Mammary epithelial cell (primary cell): ENCODE data around the gene HOXA11.

Source experiments
- EZH2 ChIP-seq: IDR thresholded peaks from 2 replicates; pipeline ENCODE4 v1.6.1; 2012; ENCODE audit warnings: low read length, inconsistent platforms, borderline replicate concordance
- TF ChIP-seq, protein P1 (sequence below), 2 donors: IDR thresholded peaks in 1 of 2; conservative IDR thresholded peaks in 1 of 2; 2 replicates each; pipeline ENCODE4 v1.5.1; 2011 to 2012; ENCODE audit warnings: inconsistent platforms in 2 of 2, low read length in 2 of 2, mild to moderate bottlenecking in 2 of 2, control low read depth in 1 of 2, low read depth in 1 of 2; ENCODE audit not compliant: insufficient read depth in 1 of 2; ENCODE audit errors: extremely low read depth in 1 of 2

DNA sequence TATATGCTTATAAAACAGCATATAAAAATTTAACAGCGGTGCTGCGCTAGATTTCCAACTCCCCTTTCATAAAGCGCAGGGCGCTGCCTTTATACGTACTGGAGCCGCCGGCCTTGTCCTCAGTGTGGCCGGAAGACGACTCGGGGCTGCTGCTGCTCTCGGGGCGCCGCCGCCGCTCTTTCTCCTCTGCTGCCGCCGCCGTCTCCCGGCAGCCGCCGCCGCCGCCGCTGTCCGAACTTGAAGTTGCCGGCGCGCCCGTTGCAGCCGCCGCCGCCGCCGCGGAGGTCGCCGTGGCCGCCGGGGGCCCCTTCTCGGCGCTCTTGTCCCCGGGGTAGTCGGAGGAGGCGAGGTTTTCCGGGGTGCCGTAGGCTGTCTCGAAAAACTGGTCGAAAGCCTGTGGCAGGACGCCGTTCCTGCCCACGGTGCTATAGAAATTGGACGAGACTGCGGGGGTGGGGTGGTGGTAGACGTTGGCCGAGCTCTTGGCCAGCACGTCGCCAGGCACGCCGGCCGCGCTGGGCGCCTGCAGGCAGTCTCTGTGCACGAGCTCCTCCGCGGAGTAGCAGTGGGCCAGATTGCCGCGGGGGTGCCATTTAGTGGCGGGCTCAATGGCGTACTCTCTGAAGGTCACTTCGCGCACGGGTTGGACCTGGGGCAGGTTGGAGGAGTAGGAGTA lies 557 bp downstream of the HOXA11 start:
- TF ChIP-seq EZH2: peak; percentile 68
- TF ChIP-seq, protein P1, sequence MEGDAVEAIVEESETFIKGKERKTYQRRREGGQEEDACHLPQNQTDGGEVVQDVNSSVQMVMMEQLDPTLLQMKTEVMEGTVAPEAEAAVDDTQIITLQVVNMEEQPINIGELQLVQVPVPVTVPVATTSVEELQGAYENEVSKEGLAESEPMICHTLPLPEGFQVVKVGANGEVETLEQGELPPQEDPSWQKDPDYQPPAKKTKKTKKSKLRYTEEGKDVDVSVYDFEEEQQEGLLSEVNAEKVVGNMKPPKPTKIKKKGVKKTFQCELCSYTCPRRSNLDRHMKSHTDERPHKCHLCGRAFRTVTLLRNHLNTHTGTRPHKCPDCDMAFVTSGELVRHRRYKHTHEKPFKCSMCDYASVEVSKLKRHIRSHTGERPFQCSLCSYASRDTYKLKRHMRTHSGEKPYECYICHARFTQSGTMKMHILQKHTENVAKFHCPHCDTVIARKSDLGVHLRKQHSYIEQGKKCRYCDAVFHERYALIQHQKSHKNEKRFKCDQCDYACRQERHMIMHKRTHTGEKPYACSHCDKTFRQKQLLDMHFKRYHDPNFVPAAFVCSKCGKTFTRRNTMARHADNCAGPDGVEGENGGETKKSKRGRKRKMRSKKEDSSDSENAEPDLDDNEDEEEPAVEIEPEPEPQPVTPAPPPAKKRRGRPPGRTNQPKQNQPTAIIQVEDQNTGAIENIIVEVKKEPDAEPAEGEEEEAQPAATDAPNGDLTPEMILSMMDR (conservative IDR thresholded peaks at IDR 0.05 in 1 of 2, IDR thresholded peaks at IDR 0.05 in 1 of 2; ENCODE audit: extremely low read depth in 1 of 2, insufficient read depth in 1 of 2, low read depth in 1 of 2, low read length in 2 of 2): no peak
